Activated CD4-positive, alpha-beta T cell treated with anti-CD3 and anti-CD28 coated beads for 24 hours (primary cell): ENCODE results near the gene RYR1.
A peak's percentile ranks its signal among the peaks of the same experiment; 100 is the strongest.
"Not testable (repeated sequence)": the region's sequence is repeated elsewhere in the genome, so short reads cannot be mapped to it uniquely, and the experiment has no call there.

Experiments
- DNase-seq, 2 donors: peaks; one replicate each; pipeline ENCODE4 v3.0.0-alpha.2; 2020; ENCODE audit warnings: low read depth in 2 of 2

Gene RYR1

GRCh38 chr19:38400361-38400760, 33.1 kb upstream of the RYR1 start:
- no peak for DNase-seq

GRCh38 chr19:38401148-38401547, 32.3 kb upstream of the RYR1 start:
- no peak for DNase-seq

GRCh38 chr19:38402623-38402966, 30.9 kb upstream of the RYR1 start:
- DNase-seq: no peak

GRCh38 chr19:38402967-38403674, 30.4 kb upstream of the RYR1 start, which contains the start of gene FAM98C:
Gene FAM98C, plus strand, starts transcription at chr19:38403093. Its CDS starts 61 bp downstream, at chr19:38403154.
- DNase-seq: peak; percentile 94 to 96

GRCh38 chr19:38404858-38405257, 28.6 kb upstream of the RYR1 start:
- no peak for DNase-seq

GRCh38 chr19:38405276-38405675, 28.2 kb upstream of the RYR1 start:
- DNase-seq: no peak

DNA sequence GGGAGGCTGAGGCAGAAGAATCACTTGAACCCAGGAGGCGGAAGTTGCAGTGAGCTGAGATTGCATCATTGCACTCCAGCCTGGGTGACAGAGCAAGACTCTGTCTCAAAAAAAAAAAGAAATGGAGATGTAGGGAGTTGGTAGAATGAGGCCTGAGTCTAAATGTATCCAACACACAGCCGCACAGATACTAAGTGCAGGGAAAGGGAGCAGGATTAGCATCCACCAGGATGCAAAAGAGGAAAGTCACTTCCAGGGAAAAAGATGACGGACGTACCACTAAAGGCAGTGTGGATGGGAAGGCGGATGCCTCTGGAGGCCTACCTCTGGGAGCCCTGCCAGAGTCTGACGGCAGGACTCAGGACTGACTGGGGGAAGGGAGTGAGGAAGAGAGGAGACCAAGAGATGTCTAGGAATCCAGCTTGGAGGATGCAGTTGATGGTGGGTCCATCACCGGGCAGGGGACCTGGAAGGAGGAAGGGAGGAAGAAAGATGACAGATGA, 23.8 kb upstream of the RYR1 start:
- DNase-seq: no peak

DNA sequence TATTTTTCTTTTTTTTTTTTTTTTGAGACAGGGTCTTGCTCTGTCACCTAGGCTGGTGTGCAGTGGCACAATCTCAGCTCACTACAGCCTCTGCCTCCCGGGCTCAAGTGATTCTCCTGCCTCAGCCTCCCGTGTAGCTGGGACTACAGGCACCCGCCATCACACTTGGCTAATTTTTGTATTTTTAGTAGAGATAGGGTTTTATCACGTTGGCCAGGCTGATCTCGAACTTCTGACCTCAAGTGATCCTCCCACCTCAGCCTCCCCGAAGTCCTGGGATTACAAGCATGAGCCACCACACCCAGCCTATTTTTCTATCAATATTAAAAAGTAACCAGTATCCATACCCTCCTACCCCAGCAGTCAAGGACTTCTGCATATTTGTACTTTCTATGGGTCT, 23.1 kb upstream of the RYR1 start:
- not testable (repeated sequence) for DNase-seq

DNA sequence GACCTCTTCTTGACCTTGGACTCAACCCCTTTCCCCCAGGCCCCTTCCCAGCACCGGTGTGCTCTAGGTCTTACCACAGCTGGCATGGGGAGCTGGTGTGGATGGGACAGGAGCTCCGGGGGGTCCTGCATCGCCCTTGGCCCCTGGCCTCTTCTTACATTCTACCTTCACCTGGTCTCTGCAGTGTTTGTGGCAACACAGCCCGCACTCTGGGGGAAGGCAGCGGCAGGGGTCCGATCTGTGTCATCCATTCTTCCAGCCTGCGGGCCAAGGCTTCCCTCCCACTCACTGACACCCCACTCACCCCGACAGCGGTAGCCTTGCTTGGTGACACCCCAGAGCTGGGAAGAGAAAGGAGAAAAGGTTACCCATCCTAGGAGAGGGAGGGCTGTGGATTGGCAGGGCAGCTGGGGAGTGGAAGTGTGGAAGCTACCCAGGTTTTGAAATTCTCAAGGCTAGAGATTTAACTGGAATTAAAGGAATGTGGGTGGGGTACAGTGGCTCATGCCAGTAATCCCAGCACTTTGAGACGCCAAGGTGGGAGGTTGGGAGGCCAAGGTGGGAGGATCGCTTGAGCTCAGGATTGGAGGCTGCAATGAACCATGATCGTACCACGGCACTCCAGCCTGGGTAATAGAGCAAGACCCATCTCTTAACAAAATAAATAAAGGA, 22.3 kb upstream of the RYR1 start:
- no peak for DNase-seq

DNA sequence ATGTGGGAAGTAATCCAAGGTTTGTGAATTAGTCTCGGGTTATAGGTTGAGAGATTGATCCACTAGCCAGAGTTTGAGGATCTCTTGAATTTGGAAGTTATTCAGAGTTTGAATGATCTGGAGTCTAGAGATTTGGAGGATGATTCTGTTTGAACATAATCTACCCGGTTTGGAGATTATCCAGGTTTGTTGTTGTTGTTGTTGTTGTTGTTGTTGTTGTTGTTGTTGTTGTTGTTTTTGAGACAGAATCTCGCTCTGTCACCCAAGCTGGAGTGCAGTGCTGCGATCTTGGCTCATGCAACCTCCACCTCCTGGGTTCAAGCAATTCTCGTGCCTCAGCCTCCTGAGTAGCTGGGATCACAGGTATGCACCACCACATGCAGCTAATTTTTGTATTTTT, 21.6 kb upstream of the RYR1 start:
- DNase-seq: not testable (repeated sequence)

DNA sequence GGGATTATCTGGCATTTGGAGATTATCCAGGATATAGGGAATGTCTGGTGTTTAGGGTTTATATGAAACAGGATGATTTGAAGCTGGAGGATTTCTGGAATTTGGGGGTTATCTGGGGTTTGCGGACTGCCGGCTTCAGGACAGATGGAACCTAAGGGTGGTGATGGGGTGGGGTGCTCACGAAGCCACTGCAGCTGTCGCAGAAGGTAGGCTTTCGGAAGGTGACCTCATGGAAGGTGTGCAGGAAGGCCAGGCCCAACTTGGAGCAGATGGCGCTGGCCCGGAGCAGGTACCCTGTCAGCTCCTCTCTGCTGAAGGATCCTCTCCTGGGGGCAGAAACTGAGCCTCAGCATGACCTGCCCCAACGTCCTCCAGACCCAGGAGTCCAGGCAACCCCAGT, 21.0 kb upstream of the RYR1 start:
- DNase-seq: no peak

GRCh38 chr19:38412961-38413360, 20.5 kb upstream of the RYR1 start:
- DNase-seq: no peak

GRCh38 chr19:38413416-38413815, 20.1 kb upstream of the RYR1 start:
- no peak for DNase-seq

GRCh38 chr19:38417146-38417543, 16.3 kb upstream of the RYR1 start:
- no peak for DNase-seq

GRCh38 chr19:38417544-38418506, 15.7 kb upstream of the RYR1 start:
- DNase-seq: peak; percentile 31 to 56

DNA sequence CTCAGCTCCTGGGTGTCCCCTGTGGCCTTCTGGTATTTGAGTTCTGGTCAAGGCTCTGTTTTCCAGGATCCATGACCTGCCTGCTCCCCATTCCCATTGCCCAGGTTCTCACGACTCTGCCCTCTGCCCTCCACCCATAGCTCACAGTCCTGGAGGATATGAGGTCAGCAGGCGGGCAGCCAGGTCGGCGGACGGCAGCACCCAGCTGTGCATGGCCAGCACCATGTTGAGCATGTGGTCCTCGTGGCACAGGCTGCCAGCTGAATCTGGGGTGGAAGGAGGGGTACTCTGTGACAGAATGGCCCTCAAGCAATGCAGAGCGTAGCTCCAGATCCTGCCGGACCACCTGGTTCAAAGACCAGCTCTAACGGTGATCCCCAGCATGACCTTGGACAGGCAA, 12.6 kb upstream of the RYR1 start:
- no peak for DNase-seq

DNA sequence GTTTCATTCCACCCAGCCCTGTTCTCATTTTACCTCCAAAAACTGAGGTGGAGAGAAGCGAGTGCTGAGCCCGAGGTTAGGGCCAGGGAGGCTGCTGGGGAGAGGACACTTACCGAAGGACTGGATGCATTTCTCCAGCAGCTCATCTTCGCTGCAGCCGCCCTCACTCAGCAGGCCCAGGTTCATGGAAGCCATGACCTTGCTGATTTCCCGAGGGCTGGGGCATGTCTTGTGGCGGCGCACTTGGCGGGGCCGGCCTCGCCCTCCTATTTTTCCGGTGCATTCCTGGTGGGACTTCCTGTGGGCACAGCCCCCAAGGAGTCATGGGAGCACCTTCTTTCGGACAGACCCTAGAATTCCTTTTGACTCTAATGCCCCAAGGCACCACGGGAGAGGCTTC, 11.6 kb upstream of the RYR1 start:
- no peak for DNase-seq

DNA sequence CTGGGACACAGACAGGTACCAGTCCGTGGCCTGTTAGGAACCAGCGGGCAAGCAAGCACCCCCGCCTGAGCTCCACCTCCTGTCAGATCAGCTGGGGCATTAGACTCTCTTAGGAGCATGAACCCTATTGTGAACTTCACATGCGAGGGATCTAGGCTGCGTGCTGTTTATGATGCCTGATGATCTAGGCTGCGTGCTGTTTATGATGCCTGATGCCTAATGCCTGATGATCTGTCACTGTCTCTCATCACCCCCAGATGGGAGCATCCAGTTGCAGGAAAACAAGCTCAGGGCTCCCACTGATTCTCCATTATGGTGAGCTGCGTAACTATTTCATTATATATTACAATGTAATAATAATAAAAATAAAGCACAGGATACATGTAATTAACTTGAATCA, 11.1 kb upstream of the RYR1 start:
- no peak for DNase-seq

- no peak for DNase-seq
These were observed 9.2 kb upstream of the RYR1 start for GRCh38 chr19:38424272-38424671.

GRCh38 chr19:38425222-38425809, 8.2 kb upstream of the RYR1 start:
- DNase-seq: no peak

DNA sequence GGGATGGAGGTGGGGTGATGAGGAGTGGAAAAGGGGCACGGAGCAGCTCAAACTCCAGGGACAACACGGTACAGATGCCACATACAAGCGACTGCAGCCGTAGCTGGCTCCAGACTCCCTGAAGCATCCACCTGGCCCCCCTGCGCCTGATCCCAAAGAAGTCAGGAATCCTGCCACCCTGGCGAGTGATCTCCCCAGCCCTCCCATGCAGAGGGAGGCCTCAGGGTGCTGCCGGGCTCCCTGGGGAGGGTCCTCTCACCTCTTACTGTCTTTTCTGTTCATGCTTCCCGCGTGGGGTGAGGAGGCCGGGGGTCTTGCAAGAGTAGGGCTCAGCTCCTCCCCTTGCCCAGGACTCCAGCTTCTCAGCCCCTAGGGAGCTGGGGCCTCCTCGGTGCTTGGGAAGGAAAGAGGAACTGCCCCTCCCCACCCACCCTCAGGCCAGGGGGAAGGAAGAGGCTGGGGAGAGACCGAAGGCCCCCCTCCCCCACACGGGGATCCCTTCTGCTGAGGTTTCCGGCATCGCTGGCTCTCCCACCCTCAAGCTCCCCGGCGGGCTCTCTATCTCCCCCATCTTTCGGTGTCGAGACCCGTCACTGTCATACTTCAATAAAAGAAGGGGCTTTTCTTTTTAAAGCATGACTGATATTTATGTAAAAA, 7.6 kb upstream of the RYR1 start, which contains the start of gene RASGRP4:
RASGRP4 (minus strand) TSS at position 410 of the 657 bp plus-strand sequence; CDS start at position 282, 128 bp downstream.
- peak; percentile 23 to 34 for DNase-seq
